PFSK-1 (cell line): ENCODE results near the gene DAZL. TPM values are rescaled to one million over a fixed set of nuclear protein-coding genes. Genes with fewer than 3 reads are reported as not detected.

Experiments used
- FOXP2 ChIP-seq: optimal IDR thresholded peaks from 2 replicates; pipeline ENCODE3; 2011; ENCODE audit warnings: borderline replicate concordance, control low read depth, inconsistent platforms; ENCODE audit not compliant: insufficient read depth; ENCODE audit errors: extremely low read length, extremely low read depth
- POLR2AphosphoS5 ChIP-seq: IDR thresholded peaks from 2 replicates; pipeline ENCODE4 v1.6.1; 2012; ENCODE audit warnings: low read depth, mild to moderate bottlenecking, control low read depth, low read length, moderate library complexity
- REST ChIP-seq, 2 experiments: IDR thresholded peaks; 2 replicates each; pipeline versions ENCODE4 v1.6.1 to v1.8.0; 2011 to 2012; ENCODE audit warnings: low read depth in 2 of 2, low read length in 2 of 2, control low read depth in 1 of 2, inconsistent platforms in 1 of 2, mild to moderate bottlenecking in 1 of 2, moderate library complexity in 1 of 2; ENCODE audit not compliant: insufficient read depth in 1 of 2
- SIN3A ChIP-seq: IDR thresholded peaks from 2 replicates; pipeline ENCODE4 v1.6.1; 2012; ENCODE audit warnings: mild to moderate bottlenecking, low read length, moderate library complexity, borderline replicate concordance; ENCODE audit not compliant: insufficient read depth
- TAF1 ChIP-seq: IDR thresholded peaks from 2 replicates; pipeline ENCODE4 v1.6.1; 2012; ENCODE audit warnings: low read length, control low read depth, borderline replicate concordance; ENCODE audit not compliant: insufficient read depth
- polyA plus RNA-seq: library from polyadenylated mRNA; unstranded; fragments of >200 nt; gene quantifications from one replicate; pipeline ENCODE4 v1.2.1, GENCODE V29; 2012; ENCODE audit warnings: low read depth, missing spikeins; ENCODE audit not compliant: insufficient read length

The DAZL gene
- not detected for polyA plus RNA-seq

GRCh38 chr3:16604887-16605602 is at the start of gene DAZL:
DAZL (minus strand) TSS chr3:16605423; CDS start chr3:16605205, 218 bp downstream.
- no peak for TF ChIP-seq FOXP2
- no peak for TF ChIP-seq POLR2AphosphoS5
- TF ChIP-seq SIN3A = no peak
- TF ChIP-seq REST (IDR thresholded peaks at IDR 0.05; ENCODE audit: insufficient read depth in 1 of 2, low read depth in 2 of 2, low read length in 2 of 2) = no peak
- TF ChIP-seq TAF1 = no peak

GRCh38 chr3:16654976-16655375 is 49.8 kb upstream of the DAZL start:
- TF ChIP-seq REST (IDR thresholded peaks at IDR 0.05; ENCODE audit: insufficient read depth in 1 of 2, low read depth in 2 of 2, low read length in 2 of 2) (no peak), FOXP2 (no peak), POLR2AphosphoS5 (no peak), SIN3A (no peak), TAF1 (no peak)

GRCh38 chr3:16653712-16654111 is 48.5 kb upstream of the DAZL start:
- TF ChIP-seq TAF1 (no peak), FOXP2 (no peak), REST (IDR thresholded peaks at IDR 0.05; ENCODE audit: insufficient read depth in 1 of 2, low read depth in 2 of 2, low read length in 2 of 2) (no peak), SIN3A (no peak)

GRCh38 chr3:16647668-16648067 is 42.4 kb upstream of the DAZL start:
- TF ChIP-seq REST (IDR thresholded peaks at IDR 0.05; ENCODE audit: insufficient read depth in 1 of 2, low read depth in 2 of 2, low read length in 2 of 2) (no peak), POLR2AphosphoS5 (no peak), SIN3A (no peak), FOXP2 (no peak), TAF1 (no peak)
